ENCODE data around the gene JKAMP.

DNA sequence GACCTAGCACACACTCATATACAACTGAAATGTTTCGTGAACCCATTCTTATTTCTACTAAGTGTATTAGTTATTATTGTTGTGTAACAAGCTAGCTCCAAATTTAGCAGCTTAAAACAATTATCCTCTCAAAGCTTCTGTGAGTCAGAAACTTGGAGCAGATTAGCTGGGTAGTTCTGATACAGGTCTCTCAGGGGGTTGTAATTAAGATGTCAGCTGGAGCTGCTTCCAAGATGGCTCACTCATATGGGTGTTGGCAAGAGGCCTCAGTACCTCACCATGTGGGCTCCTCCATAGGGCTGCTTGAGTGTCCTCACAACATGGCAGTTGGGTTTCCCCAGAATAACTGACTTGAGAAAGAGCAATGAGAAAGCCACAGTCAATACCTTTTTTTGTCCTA, 28.9 kb upstream of the JKAMP start:
- TF ChIP-seq, protein P1, sequence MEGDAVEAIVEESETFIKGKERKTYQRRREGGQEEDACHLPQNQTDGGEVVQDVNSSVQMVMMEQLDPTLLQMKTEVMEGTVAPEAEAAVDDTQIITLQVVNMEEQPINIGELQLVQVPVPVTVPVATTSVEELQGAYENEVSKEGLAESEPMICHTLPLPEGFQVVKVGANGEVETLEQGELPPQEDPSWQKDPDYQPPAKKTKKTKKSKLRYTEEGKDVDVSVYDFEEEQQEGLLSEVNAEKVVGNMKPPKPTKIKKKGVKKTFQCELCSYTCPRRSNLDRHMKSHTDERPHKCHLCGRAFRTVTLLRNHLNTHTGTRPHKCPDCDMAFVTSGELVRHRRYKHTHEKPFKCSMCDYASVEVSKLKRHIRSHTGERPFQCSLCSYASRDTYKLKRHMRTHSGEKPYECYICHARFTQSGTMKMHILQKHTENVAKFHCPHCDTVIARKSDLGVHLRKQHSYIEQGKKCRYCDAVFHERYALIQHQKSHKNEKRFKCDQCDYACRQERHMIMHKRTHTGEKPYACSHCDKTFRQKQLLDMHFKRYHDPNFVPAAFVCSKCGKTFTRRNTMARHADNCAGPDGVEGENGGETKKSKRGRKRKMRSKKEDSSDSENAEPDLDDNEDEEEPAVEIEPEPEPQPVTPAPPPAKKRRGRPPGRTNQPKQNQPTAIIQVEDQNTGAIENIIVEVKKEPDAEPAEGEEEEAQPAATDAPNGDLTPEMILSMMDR (IDR thresholded peaks at IDR 0.05; ENCODE audit: low read depth, low read length), result no peak
- no peak for TF ChIP-seq EZH2phosphoT487 (IDR thresholded peaks at IDR 0.05; ENCODE audit: low read depth)
